ENCODE data around the gene PRKD2. TPM values are rescaled to one million over a fixed set of nuclear protein-coding genes. Genes with fewer than 3 reads are reported as not detected.

The PRKD2 gene
- total and polyA plus RNA-seq, 2 experiments from 2014 or later: 53.8 to 68.0 TPM

GRCh38 chr19:46678110-46678732 is 38.7 kb downstream of the PRKD2 start:
- no peaks in the 10 kb centered on the region for H3K27me3 ChIP-seq (ENCODE audit: insufficient read depth)
- H4K20me1 ChIP-seq (replicated peaks; ENCODE audit: insufficient read depth): peaks cover 6% of the 10 kb centered on the region; the same call in 1 of the 2 replicates
- Mint-ChIP-seq H3K27me3 (ENCODE audit: insufficient read depth, low read depth, poor library complexity) (peaks cover 14% of the 10 kb centered on the region), H3K4me3 (no peak overlapping the region), H3K9me3 (no peaks in the 10 kb centered on the region), H3K36me3 (ENCODE audit: low read depth) (peaks cover 64% of the 10 kb centered on the region), H3K27ac (peak overlapping the region; percentile 78; the same call in 1 of the 2 replicates), H3K4me1 (peaks cover 8% of the 10 kb centered on the region)
- H2AFZ ChIP-seq: no peak overlapping the region
- TF ChIP-seq REST (IDR thresholded peaks at IDR 0.05; ENCODE audit: unreplicated experiment) (no peak), CREB1 (CRISPR knock-in tag; IDR thresholded peaks at IDR 0.05; ENCODE audit: low read depth) (no peak), EZH2phosphoT487 (IDR thresholded peaks at IDR 0.05; ENCODE audit: unreplicated experiment) (no peak), POLR2AphosphoS5 (IDR thresholded peaks at IDR 0.05; ENCODE audit: low read depth) (no peak), JUNB (IDR thresholded peaks at IDR 0.05; ENCODE audit: unreplicated experiment) (no peak)
- H3K27ac ChIP-seq (ENCODE audit: low read depth): no peak overlapping the region
- no peaks in the 10 kb centered on the region for H3K4me1 ChIP-seq (ENCODE audit: insufficient read depth)
- DNase-seq (ENCODE audit: low spot score): peak; percentile 89
- H3K4me3 ChIP-seq: no peak overlapping the region
- H3K79me2 ChIP-seq (replicated peaks; ENCODE audit: insufficient read depth): no peaks in the 10 kb centered on the region; the same call in 1 of the 2 replicates
- peak; percentile 84 for ATAC-seq
- H3K4me2 ChIP-seq: no peak overlapping the region
- H3K36me3 ChIP-seq (ENCODE audit: insufficient read depth): peaks cover 3% of the 10 kb centered on the region; the same call in 1 of the 2 replicates
- H3F3A ChIP-seq (replicated peaks; ENCODE audit: low read depth): 0 out of 2 replicates have a peak, but pooled peaks cover 5% of the 10 kb centered on the region
- no peaks in the 10 kb centered on the region for H3K9me2 ChIP-seq (ENCODE audit: insufficient read depth)

GRCh38 chr19:46674416-46675178 is 42.3 kb downstream of the PRKD2 start:
- Histone ChIP-seq H3K4me1 (ENCODE audit: insufficient read depth) (no peaks in the 10 kb centered on the region), H4K20me1 (replicated peaks; ENCODE audit: insufficient read depth) (peaks cover 6% of the 10 kb centered on the region; the same call in 1 of the 2 replicates)
- DNase-seq (ENCODE audit: low spot score): peak; percentile 93

More at GRCh38 chr19:46674416-46675178, 42.3 kb downstream of the PRKD2 start:
- Histone ChIP-seq H3K27ac (ENCODE audit: low read depth) (no peak overlapping the region), H3K27me3 (ENCODE audit: insufficient read depth) (no peaks in the 10 kb centered on the region), H3K4me3 (no peak overlapping the region), H3K36me3 (ENCODE audit: insufficient read depth) (no peaks in the 10 kb centered on the region; the same call in 1 of the 2 replicates), H3F3A (replicated peaks; ENCODE audit: low read depth) (0 out of 2 replicates have a peak, but pooled peaks cover 3% of the 10 kb centered on the region), H2AFZ (no peak overlapping the region), H3K9me2 (ENCODE audit: insufficient read depth) (no peaks in the 10 kb centered on the region), H3K4me2 (no peak overlapping the region), H3K79me2 (replicated peaks; ENCODE audit: insufficient read depth) (no peaks in the 10 kb centered on the region)
- no peak overlapping the region for H3K4me3 Mint-ChIP-seq
- H3K9me3 Mint-ChIP-seq: no peaks in the 10 kb centered on the region
- H3K36me3 Mint-ChIP-seq (ENCODE audit: low read depth): peaks cover 40% of the 10 kb centered on the region
- H3K27ac Mint-ChIP-seq: peak overlapping the region; percentile 84
- peaks cover 8% of the 10 kb centered on the region for H3K4me1 Mint-ChIP-seq
- ATAC-seq: peak; percentile 97
- TF ChIP-seq EZH2 (IDR thresholded peaks at IDR 0.05; ENCODE audit: low read depth, unreplicated experiment): no peak
- peak; percentile 95 for TF ChIP-seq CREB1 (CRISPR knock-in tag; IDR thresholded peaks at IDR 0.05; ENCODE audit: low read depth)
- peaks cover 11% of the 10 kb centered on the region for H3K27me3 Mint-ChIP-seq (ENCODE audit: insufficient read depth, low read depth, poor library complexity)
